ENCODE data around the gene KLHDC10.
"Not testable (repeated sequence)": the region's sequence is repeated elsewhere in the genome, so short reads cannot be mapped to it uniquely, and the experiment has no call there.

The KLHDC10 gene

GRCh38 chr7:130142654-130143333 lies 72.5 kb downstream of the KLHDC10 start:
- DNase-seq, result no peak

- no peak for DNase-seq
Observed at GRCh38 chr7:130143334-130143732, 73.0 kb downstream of the KLHDC10 start.

- no peak for DNase-seq
Observed at GRCh38 chr7:130143986-130144311, 73.6 kb downstream of the KLHDC10 start.

GRCh38 chr7:130144312-130145171 lies 74.2 kb downstream of the KLHDC10 start:
- DNase-seq, result no peak

- no peak for DNase-seq
Observed at GRCh38 chr7:130145424-130146100, 75.2 kb downstream of the KLHDC10 start.

GRCh38 chr7:130146142-130146541 lies 75.8 kb downstream of the KLHDC10 start:
- not testable (repeated sequence) for DNase-seq

GRCh38 chr7:130146693-130147405 lies 76.5 kb downstream of the KLHDC10 start:
- DNase-seq, result no peak

GRCh38 chr7:130147710-130148325 lies 77.5 kb downstream of the KLHDC10 start:
- DNase-seq, result no peak

- no peak for DNase-seq
Observed at GRCh38 chr7:130148561-130148960, 78.2 kb downstream of the KLHDC10 start.

GRCh38 chr7:130149281-130150139 lies 79.2 kb downstream of the KLHDC10 start:
- DNase-seq, result no peak

GRCh38 chr7:130150587-130150986 lies 80.3 kb downstream of the KLHDC10 start:
- DNase-seq, result no peak

- DNase-seq, result no peak
Observed at GRCh38 chr7:130151591-130152492, 81.5 kb downstream of the KLHDC10 start.

- DNase-seq, result no peak
Observed at GRCh38 chr7:130152493-130153210, 82.3 kb downstream of the KLHDC10 start.

GRCh38 chr7:130153211-130153908 lies 83.0 kb downstream of the KLHDC10 start:
- no peak for DNase-seq

- no peak for DNase-seq
Observed at GRCh38 chr7:130154131-130154500, 83.8 kb downstream of the KLHDC10 start.

- no peak for DNase-seq
Observed at GRCh38 chr7:130154501-130155317, 84.4 kb downstream of the KLHDC10 start.

- no peak for DNase-seq
Observed at GRCh38 chr7:130156140-130156539, 85.8 kb downstream of the KLHDC10 start.

- DNase-seq, result no peak
Observed at GRCh38 chr7:130157700-130158099, 87.4 kb downstream of the KLHDC10 start.

Measured in activated CD8-positive, alpha-beta memory T cell treated with anti-CD3 and anti-CD28 coated beads, Interleukin-2, amount 50 U/mL, for 4 hours (primary cell).